Hepatocyte (in vitro differentiated cells): Measurements from ENCODE around the gene TEPSIN. TPM values are rescaled to one million over a fixed set of nuclear protein-coding genes. Genes with fewer than 3 reads are reported as not detected.

Experiments used
- DNase-seq: peaks from one replicate; pipeline ENCODE4 v3.0.0-alpha.2; 2016; ENCODE audit warnings: low spot score
- H2AFZ ChIP-seq: fragments of 200-600 bp; sonication (generic); 2 replicates; pipeline ENCODE4 v1.6.0; 2016; ENCODE audit warnings: antibody characterized with exemption, mild to moderate bottlenecking
- H3K27ac ChIP-seq: fragments of 200-600 bp; sonication (generic); 2 replicates; pipeline ENCODE4 v1.5.1; 2016; ENCODE audit warnings: mild to moderate bottlenecking
- H3K27me3 ChIP-seq: fragments of 200-600 bp; sonication (generic); 2 replicates; pipeline ENCODE4 v1.6.1; 2016
- H3K36me3 ChIP-seq: fragments of 200-600 bp; sonication (generic); replicated peaks from 2 replicates; pipeline ENCODE4 v1.5.1; 2016; ENCODE audit warnings: low read depth; ENCODE audit not compliant: insufficient read depth
- H3K4me1 ChIP-seq: fragments of 200-600 bp; sonication (generic); 2 replicates; pipeline ENCODE4 v1.5.1; 2016; ENCODE audit warnings: mild to moderate bottlenecking, moderate library complexity; ENCODE audit not compliant: insufficient read depth
- H3K4me2 ChIP-seq: fragments of 200-600 bp; sonication (generic); 2 replicates; pipeline ENCODE4 v1.6.0; 2016
- H3K4me3 ChIP-seq: fragments of 200-600 bp; sonication (generic); 2 replicates; pipeline ENCODE4 v1.5.1; 2016; ENCODE audit warnings: mild to moderate bottlenecking
- H3K79me2 ChIP-seq: fragments of 200-600 bp; sonication (generic); 2 replicates; pipeline ENCODE4 v1.6.0; 2017; ENCODE audit warnings: mild to moderate bottlenecking
- H3K9me2 ChIP-seq: fragments of 200-600 bp; sonication (generic); replicated peaks from 2 replicates; pipeline ENCODE4 v1.6.0; 2017; ENCODE audit warnings: mild to moderate bottlenecking; ENCODE audit not compliant: insufficient read depth
- H3K9me3 ChIP-seq: fragments of 200-600 bp; sonication (generic); 2 replicates; pipeline ENCODE4 v1.5.1; 2016; ENCODE audit warnings: low read depth, mild to moderate bottlenecking
- H4K20me1 ChIP-seq: fragments of 200-600 bp; sonication (generic); 2 replicates; pipeline ENCODE4 v1.6.0; 2016; ENCODE audit warnings: mild to moderate bottlenecking; ENCODE audit not compliant: insufficient read depth, poor library complexity, severe bottlenecking
- EZH2 ChIP-seq: fragments of 200-600 bp; sonication (generic); IDR thresholded peaks from 2 replicates; pipeline ENCODE4 v1.6.1; 2016; ENCODE audit warnings: antibody characterized with exemption, mild to moderate bottlenecking, borderline replicate concordance
- EZH2phosphoT487 ChIP-seq: fragments of 200-600 bp; sonication (generic); IDR thresholded peaks from one replicate; pipeline ENCODE4 v1.6.1; 2018; ENCODE audit warnings: antibody characterized with exemption, mild to moderate bottlenecking, low read depth, moderate library complexity; ENCODE audit not compliant: unreplicated experiment, severe bottlenecking
- WGBS: methylation state at CpG from one replicate; pipeline ENCODE4 v1.1.6; 2016; ENCODE audit warnings: low lambda C conversion rate; ENCODE audit errors: missing lambda C conversion rate; 5-methylcytosine and 5-hydroxymethylcytosine counted together
- polyA plus RNA-seq: library from polyadenylated mRNA; unstranded; fragments of >200 nt; fragmentation: Nextera tagmentation; extraction: Ambion mirVana; gene quantifications from 2 replicates; pipeline ENCODE4 v1.2.1, GENCODE V29; 2016
- total RNA-seq: library from RNA; depleted of rRNA; stranded (reverse); fragments of >200 nt; gene quantifications from 2 replicates; pipeline ENCODE4 v1.2.3, GENCODE V29; 2014
- TF ChIP-seq, protein P1 (sequence below): fragments of 200-600 bp; sonication (generic); IDR thresholded peaks from 2 replicates; pipeline ENCODE4 v1.5.1; 2016; ENCODE audit warnings: antibody characterized with exemption, mild to moderate bottlenecking; ENCODE audit not compliant: poor library complexity

The TEPSIN gene
- total and polyA plus RNA-seq, 2 experiments from 2014 or later: 34.1 to 44.3 TPM

DNA sequence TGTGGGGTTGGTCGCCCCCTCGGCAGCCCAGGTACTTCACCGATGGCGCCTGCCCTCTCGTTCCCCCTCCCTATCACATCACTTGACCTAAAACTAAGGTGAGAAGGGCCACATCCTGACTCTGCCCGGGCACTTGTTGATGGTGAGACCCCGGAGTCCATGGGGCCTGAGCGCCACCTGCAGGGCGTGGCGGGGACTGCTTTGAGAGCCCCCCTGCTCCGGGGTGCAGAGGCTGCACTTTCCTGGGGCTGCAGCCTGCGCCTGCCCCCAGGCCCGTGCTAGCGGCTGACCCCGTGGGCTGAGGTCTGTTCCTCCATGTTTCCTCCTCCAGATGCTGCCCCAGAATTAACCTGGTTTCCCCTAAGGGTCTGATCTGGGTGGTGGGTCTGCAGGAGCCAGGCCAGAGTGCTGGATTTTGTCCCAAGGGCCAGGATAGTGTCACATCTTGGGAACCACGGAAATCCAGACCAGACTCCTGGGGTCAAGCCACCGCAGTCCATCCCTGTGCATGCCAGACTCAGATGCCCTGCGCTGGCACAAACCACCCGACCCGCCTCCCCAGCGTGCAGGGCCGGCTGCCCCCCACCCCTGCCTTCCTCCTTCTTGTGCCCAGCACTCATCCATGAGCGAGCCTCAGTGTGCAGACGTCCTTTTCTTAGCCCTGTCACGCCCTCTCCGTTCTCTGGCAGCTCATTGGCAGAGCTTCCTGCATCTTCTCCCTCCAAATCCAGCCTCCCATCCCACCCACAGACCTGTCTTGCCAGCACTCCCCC, 3.0 kb upstream of the TEPSIN start:
- H3K27me3 ChIP-seq: no peaks in the 10 kb centered on the region
- no peak overlapping the region for H3K4me2 ChIP-seq
- no peak for TF ChIP-seq EZH2
- TF ChIP-seq, protein P1, sequence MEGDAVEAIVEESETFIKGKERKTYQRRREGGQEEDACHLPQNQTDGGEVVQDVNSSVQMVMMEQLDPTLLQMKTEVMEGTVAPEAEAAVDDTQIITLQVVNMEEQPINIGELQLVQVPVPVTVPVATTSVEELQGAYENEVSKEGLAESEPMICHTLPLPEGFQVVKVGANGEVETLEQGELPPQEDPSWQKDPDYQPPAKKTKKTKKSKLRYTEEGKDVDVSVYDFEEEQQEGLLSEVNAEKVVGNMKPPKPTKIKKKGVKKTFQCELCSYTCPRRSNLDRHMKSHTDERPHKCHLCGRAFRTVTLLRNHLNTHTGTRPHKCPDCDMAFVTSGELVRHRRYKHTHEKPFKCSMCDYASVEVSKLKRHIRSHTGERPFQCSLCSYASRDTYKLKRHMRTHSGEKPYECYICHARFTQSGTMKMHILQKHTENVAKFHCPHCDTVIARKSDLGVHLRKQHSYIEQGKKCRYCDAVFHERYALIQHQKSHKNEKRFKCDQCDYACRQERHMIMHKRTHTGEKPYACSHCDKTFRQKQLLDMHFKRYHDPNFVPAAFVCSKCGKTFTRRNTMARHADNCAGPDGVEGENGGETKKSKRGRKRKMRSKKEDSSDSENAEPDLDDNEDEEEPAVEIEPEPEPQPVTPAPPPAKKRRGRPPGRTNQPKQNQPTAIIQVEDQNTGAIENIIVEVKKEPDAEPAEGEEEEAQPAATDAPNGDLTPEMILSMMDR: peak; percentile 66
- H3K4me1 ChIP-seq: peaks cover 11% of the 10 kb centered on the region
- no peak overlapping the region for H3K4me3 ChIP-seq
- no peaks in the 10 kb centered on the region for H3K36me3 ChIP-seq
- 57% methylated on average over 20 of the region's 26 CpGs for whole genome bisulfite sequencing
- H3K27ac ChIP-seq: no peak overlapping the region
- peaks cover 31% of the 10 kb centered on the region for H3K79me2 ChIP-seq
- H3K9me3 ChIP-seq: no peaks in the 10 kb centered on the region
- H3K9me2 ChIP-seq: no peaks in the 10 kb centered on the region
- H2AFZ ChIP-seq: no peak overlapping the region
- no peaks in the 10 kb centered on the region for H4K20me1 ChIP-seq
- DNase-seq: peak; percentile 73

DNA sequence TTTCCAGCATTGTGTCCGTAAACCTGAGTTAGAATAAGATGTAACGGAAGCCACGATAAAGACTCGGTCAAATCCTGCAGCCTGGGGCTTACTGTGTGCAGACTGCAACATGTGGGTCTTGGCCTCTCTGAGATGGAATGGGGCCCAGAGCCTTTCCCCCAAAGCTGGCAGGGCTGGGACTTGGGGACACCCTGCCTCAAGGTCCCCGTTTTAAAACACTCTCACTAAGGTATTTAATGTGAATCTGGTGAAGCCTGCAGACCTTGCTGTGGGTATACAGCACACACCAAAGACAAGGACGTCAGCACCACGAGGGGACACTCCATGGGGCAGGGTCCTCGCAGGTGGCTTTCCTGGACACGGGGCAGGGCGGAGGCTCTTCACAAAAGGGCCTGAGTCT, 2.3 kb upstream of the TEPSIN start:
- no peak overlapping the region for H3K4me3 ChIP-seq
- no peak for TF ChIP-seq EZH2
- TF ChIP-seq, protein P1: no peak
- TF ChIP-seq EZH2phosphoT487: no peak
- H3K36me3 ChIP-seq: no peaks in the 10 kb centered on the region
- DNase-seq: no peak
- no peaks in the 10 kb centered on the region for H4K20me1 ChIP-seq
- H3K79me2 ChIP-seq: peaks cover 31% of the 10 kb centered on the region
- H3K27ac ChIP-seq: no peak overlapping the region
- H3K27me3 ChIP-seq: no peaks in the 10 kb centered on the region
- H3K9me3 ChIP-seq: no peaks in the 10 kb centered on the region
- H3K9me2 ChIP-seq: no peaks in the 10 kb centered on the region
- WGBS: 94% methylated on average over 10 of the region's 10 CpGs
- H3K4me1 ChIP-seq: peaks cover 11% of the 10 kb centered on the region
- no peak overlapping the region for H3K4me2 ChIP-seq
- H2AFZ ChIP-seq: no peak overlapping the region

DNA sequence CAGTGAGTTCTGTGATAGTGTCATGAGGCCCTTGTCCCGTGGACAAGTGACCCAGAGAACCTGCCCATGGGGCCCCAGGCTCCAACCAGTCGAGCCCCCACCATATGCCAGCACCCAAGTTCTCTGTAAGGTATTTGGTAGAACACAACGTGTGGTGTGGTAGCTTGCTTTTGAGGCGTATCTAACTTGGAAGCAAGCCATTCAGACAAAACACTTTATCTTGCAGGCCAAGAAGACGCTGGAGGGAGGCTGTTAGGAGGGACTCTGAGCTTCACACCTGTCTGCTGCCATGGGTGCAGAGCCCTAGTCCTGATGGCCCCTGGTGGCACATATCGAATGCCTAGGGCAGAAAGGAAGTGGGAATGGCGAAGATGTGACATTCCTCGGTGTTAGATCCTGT, 1.9 kb upstream of the TEPSIN start:
- WGBS: 87% methylated on average over 8 of the region's 8 CpGs
- Histone ChIP-seq H3K79me2 (peaks cover 31% of the 10 kb centered on the region), H3K27ac (no peak overlapping the region), H2AFZ (no peak overlapping the region), H3K4me2 (peak overlapping the region; percentile 83), H3K36me3 (no peaks in the 10 kb centered on the region), H3K27me3 (no peaks in the 10 kb centered on the region), H3K9me3 (no peaks in the 10 kb centered on the region), H3K9me2 (no peaks in the 10 kb centered on the region), H3K4me3 (no peak overlapping the region), H3K4me1 (peaks cover 13% of the 10 kb centered on the region), H4K20me1 (no peaks in the 10 kb centered on the region)
- DNase-seq: no peak
- no peak for TF ChIP-seq EZH2phosphoT487
- TF ChIP-seq EZH2: no peak
- TF ChIP-seq, protein P1: no peak
